NCI-H446 treated with DMSO at 0.1 percent for 48 hours (cell line): ENCODE results near the gene BCOR.

ENCODE experiments used
- DNase-seq: peaks from one replicate; lab custom pipeline; 2025; lab: John Stamatoyannopoulos, UW

Gene BCOR

GRCh38 chrX:40112996-40113395, 15.2 kb upstream of the BCOR start:
- no peak for DNase-seq

GRCh38 chrX:40111868-40112267, 14.1 kb upstream of the BCOR start:
- DNase-seq, result no peak

- DNase-seq, result peak; percentile 51
These were observed 11.7 kb upstream of the BCOR start for GRCh38 chrX:40109288-40110008.

- DNase-seq, result peak; percentile 53
These were observed 11.2 kb upstream of the BCOR start for GRCh38 chrX:40108959-40109287.

- peak; percentile 38 for DNase-seq
These were observed 10.6 kb upstream of the BCOR start for GRCh38 chrX:40108162-40108958.

GRCh38 chrX:40107291-40108161, 9.8 kb upstream of the BCOR start:
- peak; percentile 73 for DNase-seq

GRCh38 chrX:40106676-40107290, 9.0 kb upstream of the BCOR start:
- DNase-seq, result no peak

GRCh38 chrX:40105835-40106675, 8.3 kb upstream of the BCOR start:
- DNase-seq, result peak; percentile 55

- no peak for DNase-seq
These were observed 7.5 kb upstream of the BCOR start for GRCh38 chrX:40104985-40105834.

- no peak for DNase-seq
These were observed 6.8 kb upstream of the BCOR start for GRCh38 chrX:40104630-40104984.

- no peak for DNase-seq
These were observed 6.0 kb upstream of the BCOR start for GRCh38 chrX:40103565-40104323.

- no peak for DNase-seq
These were observed 4.9 kb upstream of the BCOR start for GRCh38 chrX:40102393-40103381.

GRCh38 chrX:40101430-40101802, 3.7 kb upstream of the BCOR start:
- no peak for DNase-seq

GRCh38 chrX:40100537-40101429, 3.0 kb upstream of the BCOR start:
- DNase-seq, result no peak

- DNase-seq, result no peak
These were observed 2.4 kb upstream of the BCOR start for GRCh38 chrX:40100141-40100536.

GRCh38 chrX:40099055-40099958, 1.5 kb upstream of the BCOR start:
- no peak for DNase-seq
